H1 (cell line): ENCODE results near the gene NPM1. TPM values are rescaled to one million over a fixed set of nuclear protein-coding genes. Genes with fewer than 3 reads are reported as not detected.

Experiments used
- RFX5 ChIP-seq: IDR thresholded peaks from 2 replicates; pipeline ENCODE4 v1.6.1; 2011; ENCODE audit warnings: low read depth, low read length, improper control_type of control experiment, borderline replicate concordance
- polyA plus RNA-seq, 7 experiments: library from polyadenylated mRNA; depleted of rRNA in 3 of 7; stranded (reverse) in 5 of 7; unstranded in 2 of 7; fragments of >200 nt in 5 of 7; fragments of 200-250 nt in 2 of 7; gene quantifications; 1 replicate in 5 of 7; 2 replicates in 1 of 7; 4 replicates in 1 of 7; pipeline versions ENCODE4 v1.2.1 to v1.2.3, GENCODE V29; 2011 to 2013; ENCODE audit warnings: missing spikeins in 2 of 7, mixed read lengths in 2 of 7
- total RNA-seq: library from RNA; stranded (reverse); fragmentation: NEBNext Ultra II Directional; extraction: Animal tissue kit (Norgen Biotek cat#: 25700); gene quantifications from 2 replicates; pipeline ENCODE4 v1.2.1, GENCODE V29; 2021

NPM1 gene
- total and polyA plus RNA-seq, 2 of the 8 experiments (the other 6 are each of a cell fraction or from before 2014, with no cell fraction given): 2,182 to 4,042 TPM

DNA sequence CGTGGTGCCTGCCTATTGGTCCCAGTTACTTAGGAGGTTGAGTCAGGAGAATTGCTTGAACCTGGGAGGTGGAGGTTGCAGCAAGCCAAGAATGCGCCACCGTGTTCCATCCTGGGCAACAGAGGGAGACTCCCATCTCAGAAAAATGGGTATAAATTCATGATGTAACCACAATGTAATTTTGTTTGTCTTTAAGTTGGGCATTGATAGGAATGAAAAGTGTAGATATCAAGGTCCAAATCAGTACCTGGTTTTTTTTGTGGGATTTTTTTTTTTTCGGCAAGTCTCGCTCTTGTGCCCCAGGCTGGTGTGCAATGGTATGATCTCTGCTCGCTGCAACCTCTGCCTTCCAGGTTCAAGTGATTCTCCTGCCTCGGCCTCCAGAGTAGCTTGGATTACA lies 7.4 kb downstream of the NPM1 start (continued):
- no peak for TF ChIP-seq RFX5
